Stimulated activated CD4-positive, alpha-beta T cell treated with anti-CD3 and anti-CD28 coated beads, Interleukin-2, amount 100 ng/mL, for 48 hours (primary cell): ENCODE results near the gene AAR2.

ENCODE experiments used
- DNase-seq, 2 donors: peaks; one replicate each; pipeline ENCODE4 v3.0.0-alpha.2; 2020

The AAR2 gene

DNA sequence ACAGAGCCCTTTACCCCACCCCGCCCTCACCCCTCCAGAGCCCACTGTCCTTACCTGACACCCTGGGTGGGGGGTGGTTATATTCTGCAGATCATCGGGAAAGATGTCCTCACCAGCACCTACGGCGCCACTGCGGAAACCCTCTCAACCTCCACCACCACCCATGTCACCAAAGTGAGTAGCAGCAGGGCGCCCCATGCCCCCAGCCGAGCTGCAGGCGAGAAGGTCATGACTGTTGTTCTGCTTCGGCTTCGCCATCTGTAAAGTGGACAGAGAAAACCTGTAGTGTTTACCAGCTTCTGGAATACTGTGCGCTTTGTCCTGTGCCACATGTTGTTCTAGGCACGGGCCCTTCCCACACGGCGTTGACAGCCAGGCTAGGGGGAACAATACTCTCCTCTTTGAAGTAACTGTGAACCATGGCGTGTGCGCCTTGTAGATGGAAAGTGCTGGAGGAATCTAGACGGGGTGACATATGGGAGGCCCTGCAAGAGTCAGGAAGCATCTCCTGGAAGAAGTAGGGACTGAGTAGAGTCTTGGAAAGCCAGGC, 16.5 kb upstream of the AAR2 start:
- no peak for DNase-seq

DNA sequence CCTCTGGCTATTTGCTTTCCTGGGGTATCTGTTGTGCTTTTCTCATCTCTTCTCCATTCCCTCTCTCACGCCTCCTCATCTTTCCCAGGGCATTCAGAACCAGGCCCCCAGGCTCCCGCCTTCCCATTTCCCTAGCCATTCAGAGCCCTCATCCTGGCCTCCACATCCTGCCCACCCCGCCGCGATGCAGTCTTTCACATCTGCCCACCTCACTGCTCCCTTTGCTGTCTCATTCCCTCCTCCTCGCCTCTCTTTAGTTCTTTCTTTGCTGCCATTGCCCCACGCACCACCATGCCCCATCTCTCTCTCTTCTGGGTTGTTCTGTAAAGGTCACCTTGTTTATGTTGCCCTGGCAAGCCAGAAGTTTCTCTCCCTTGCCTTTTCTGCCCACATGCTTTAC, 10.6 kb upstream of the AAR2 start:
- DNase-seq, result no peak

GRCh38 chr20:36228770-36229169, 7.5 kb upstream of the AAR2 start:
- no peak for DNase-seq

GRCh38 chr20:36230019-36230418, 6.3 kb upstream of the AAR2 start:
- DNase-seq, result no peak

GRCh38 chr20:36231331-36231730, 4.9 kb upstream of the AAR2 start:
- DNase-seq, result no peak

- DNase-seq, result no peak
These were observed 1.4 kb upstream of the AAR2 start for GRCh38 chr20:36234771-36235320.

- no peak for DNase-seq
These were observed 476 bp downstream of the AAR2 start for GRCh38 chr20:36236786-36237121.

- no peak for DNase-seq
These were observed 1.2 kb downstream of the AAR2 start for GRCh38 chr20:36237477-36237876.

DNA sequence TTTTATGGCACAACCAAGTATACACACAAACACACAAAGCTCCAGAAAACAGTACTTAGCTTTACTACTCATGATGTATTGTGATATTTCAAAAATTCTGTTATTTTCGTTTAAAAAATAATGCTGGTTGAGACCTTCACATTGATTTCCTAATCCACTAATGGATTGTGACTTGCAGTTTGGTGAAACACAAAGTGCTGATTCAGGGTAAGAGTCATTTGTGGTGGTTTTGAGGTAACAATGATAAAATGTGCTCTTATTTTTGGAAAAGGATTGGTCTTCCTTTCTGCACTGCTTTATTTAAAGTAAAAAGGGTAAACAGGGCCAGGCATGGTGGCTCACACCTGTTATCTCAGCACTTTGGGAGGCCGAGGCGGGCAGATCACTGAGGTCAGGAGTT, 1.9 kb downstream of the AAR2 start:
- DNase-seq, result no peak

GRCh38 chr20:36238760-36239159, 2.5 kb downstream of the AAR2 start:
- DNase-seq, result no peak

DNA sequence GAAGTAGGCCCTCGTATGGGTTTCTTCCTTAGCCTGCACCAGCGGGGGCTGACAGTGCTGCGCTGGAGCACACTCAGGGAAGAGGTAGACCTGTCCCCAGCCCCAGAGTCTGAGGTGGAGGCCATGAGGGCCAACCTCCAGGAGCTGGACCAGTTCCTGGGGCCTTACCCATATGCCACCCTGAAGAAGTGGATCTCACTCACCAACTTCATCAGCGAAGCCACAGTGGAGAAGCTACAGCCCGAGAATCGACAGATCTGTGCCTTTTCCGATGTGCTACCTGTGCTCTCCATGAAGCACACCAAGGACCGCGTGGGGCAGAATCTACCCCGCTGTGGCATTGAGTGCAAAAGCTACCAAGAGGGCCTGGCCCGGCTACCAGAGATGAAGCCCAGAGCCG, 3.8 kb downstream of the AAR2 start:
- DNase-seq, result no peak

DNA sequence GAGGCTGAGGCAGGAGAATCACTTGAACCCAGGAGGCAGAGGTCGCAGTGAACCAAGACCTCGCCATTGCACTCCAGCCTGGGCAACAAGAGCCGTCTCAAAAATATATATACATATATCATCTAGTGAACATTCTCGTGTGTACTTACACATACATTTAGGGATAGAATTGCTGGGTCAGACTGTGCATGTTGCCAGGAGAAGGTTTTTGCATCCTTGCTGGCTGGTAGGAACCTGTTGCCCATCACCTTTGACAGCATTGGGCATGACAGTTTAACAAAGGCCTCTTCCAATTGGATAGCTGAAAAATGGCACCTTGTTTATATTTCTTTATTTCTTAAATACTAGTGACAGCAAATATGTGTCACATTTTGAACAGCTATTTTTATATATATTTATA, 5.4 kb downstream of the AAR2 start:
- DNase-seq, result no peak

GRCh38 chr20:36243726-36244125, 7.4 kb downstream of the AAR2 start:
- DNase-seq, result no peak

DNA sequence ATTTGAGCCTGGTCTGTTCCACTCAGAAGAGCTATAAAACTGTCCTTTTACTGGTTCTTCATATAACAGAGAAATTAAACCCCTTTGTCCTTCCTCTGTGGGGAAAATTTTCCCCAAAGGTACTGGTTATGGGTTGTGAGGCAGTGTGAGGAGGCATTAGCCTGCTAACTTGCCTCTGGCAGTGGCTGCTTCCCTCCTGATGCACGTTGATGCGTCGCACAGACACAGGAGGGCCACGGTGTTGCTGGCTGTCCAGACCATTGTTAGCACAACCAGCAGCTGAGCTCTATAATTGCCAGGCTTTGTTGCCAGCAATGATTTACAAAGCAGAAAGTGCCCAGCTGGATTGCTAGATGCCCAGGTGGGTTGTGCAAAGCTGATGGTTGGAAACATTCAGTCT, 10.1 kb downstream of the AAR2 start:
- no peak for DNase-seq

DNA sequence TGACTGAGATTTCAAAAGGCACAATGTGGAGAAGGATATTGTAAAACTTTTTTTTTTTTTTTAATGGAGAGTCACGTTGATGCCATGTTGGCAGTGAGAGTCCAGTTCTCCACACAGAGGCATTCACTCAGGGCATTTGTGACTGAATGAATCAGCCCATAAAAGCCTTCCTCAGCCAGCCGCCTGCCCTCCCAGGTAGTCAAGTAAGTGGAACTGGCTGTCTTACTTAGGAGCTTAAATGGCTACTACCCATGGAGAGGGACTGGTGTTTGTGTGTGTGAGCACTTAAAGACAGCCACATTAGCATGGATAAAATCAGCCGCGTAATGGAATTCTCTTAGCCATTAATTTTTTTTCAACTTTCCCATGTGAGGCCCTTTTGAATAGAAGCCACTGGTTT, 12.6 kb downstream of the AAR2 start:
- no peak for DNase-seq

- no peak for DNase-seq
These were observed 13.2 kb downstream of the AAR2 start for GRCh38 chr20:36249450-36249849.

DNA sequence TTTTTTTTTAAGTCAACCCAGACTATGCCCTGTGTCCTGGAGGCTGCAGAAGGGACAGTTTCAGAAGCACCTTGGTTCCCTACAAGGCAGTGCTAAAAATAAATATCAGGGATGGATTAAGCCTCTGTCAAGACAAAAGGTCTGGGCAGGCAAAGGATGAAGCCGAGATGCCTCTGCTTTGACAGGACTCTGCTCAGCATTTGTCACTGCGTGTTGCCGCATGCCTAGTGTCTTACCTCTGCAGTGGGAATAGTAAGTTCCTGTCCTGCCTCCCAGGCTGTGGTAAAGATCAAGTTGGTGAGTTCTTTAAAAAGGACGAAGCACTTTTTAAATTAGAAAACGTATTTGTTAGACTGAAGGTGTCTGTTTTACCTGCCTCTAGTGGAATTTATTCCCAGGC, 15.1 kb downstream of the AAR2 start:
- DNase-seq, result no peak

GRCh38 chr20:36252511-36252910, 16.2 kb downstream of the AAR2 start:
- no peak for DNase-seq

GRCh38 chr20:36253036-36253435, 16.8 kb downstream of the AAR2 start:
- no peak for DNase-seq

DNA sequence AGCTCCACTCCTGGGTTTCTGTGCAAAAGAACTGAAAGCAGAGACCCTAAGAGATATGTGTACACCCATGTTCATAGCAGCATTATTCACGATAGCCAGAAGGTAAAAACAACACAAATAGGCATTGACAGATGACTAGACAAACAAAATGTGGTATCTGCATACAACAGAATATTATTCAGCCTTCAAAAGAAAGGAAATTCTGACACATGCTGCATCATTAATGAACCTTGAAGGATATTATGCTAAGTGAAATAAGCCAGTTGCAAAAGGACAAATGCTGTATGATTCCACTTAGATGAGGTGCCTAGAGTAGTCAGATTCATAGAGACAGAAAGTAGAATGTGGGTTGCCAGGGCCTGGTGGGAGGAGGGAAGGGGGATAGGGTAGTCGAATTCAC, 17.8 kb downstream of the AAR2 start:
- DNase-seq, result no peak

- no peak for DNase-seq
These were observed 19.2 kb downstream of the AAR2 start for GRCh38 chr20:36255445-36255844.

GRCh38 chr20:36259177-36260061, 23.1 kb downstream of the AAR2 start:
- no peak for DNase-seq

DNA sequence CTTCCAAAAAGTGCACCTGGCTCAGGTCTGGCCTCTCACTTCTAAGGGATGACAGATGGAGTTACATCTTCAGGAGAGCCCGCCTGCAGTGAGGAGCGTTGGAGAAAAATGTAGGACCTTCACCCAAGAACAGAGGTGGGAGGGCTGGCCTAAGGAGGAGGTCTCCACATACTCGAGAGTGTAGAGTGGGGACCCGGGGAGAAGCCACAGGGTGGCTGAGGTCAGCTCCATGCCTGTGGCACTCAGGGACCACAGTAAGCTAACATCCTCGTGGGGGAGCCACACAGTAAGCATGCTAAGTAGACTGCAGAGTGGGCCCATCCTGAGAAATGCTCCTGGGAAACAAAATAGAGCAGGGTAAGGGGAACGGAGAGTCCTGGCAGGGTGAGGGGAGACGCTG, 24.0 kb downstream of the AAR2 start:
- no peak for DNase-seq

- no peak for DNase-seq
These were observed 25.3 kb downstream of the AAR2 start for GRCh38 chr20:36261389-36262105.
